Measurements from ENCODE around the gene C1orf94.

C1orf94 gene

GRCh38 chr1:34265396-34265795 lies 88.7 kb downstream of the C1orf94 start:
- no peak for DNase-seq (ENCODE audit: low spot score)
- TF ChIP-seq CTCF (IDR thresholded peaks at IDR 0.05; ENCODE audit: borderline replicate concordance, control extremely low read depth, extremely low read depth, insufficient read depth, missing control alignments), result no peak
- in situ Hi-C loops (cut with MboI; ENCODE audit: low sequenced_read_pairs, unreplicated experiment), result no loop called here

DNA sequence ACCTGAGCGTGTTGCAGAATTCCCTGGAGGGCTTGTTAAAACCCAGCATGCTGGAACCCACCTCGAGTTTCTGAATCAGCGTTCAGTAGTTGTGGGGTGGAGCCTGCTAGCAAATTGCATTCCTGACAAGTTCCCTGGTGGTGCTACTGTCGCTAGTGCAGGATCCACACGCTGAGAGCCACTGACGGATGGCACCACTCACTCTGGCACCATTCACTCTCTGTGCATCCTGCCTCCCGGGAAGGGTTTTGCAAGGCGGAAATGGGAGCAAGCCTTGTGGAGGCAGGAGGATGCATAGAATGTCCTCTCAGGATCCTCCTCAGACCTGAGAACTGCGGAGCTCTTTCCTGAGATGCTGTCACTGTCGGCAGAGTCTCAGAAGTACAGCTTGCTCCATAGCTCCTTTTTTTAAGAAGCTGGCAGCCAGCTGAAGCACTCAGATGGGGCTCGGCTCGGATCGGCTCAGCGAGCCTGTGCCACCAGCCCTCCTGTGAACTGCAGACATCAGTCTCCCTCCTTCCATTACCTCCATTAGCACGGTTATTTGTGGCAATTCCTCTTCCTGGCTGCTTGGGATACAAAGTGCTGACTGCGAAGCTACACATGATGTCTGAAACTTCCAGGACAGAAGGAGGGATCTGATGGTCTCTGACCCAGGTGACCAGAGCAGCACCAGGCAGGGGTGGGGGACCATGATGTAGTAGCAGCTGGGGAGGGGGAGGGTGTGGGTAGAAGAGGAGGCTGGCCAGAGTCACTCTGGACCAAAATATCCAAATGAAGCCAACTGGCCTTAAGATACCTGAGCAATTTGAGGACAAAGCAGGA lies 89.6 kb downstream of the C1orf94 start:
- DNase-seq (ENCODE audit: low spot score), result no peak
- in situ Hi-C loops (cut with MboI; ENCODE audit: low sequenced_read_pairs, unreplicated experiment), result no loop called here
- TF ChIP-seq CTCF (IDR thresholded peaks at IDR 0.05; ENCODE audit: borderline replicate concordance, control extremely low read depth, extremely low read depth, insufficient read depth, missing control alignments), result no peak

- no peak for TF ChIP-seq CTCF (IDR thresholded peaks at IDR 0.05; ENCODE audit: borderline replicate concordance, control extremely low read depth, extremely low read depth, insufficient read depth, missing control alignments)
Observed at GRCh38 chr1:34267326-34267725, 90.6 kb downstream of the C1orf94 start.

DNA sequence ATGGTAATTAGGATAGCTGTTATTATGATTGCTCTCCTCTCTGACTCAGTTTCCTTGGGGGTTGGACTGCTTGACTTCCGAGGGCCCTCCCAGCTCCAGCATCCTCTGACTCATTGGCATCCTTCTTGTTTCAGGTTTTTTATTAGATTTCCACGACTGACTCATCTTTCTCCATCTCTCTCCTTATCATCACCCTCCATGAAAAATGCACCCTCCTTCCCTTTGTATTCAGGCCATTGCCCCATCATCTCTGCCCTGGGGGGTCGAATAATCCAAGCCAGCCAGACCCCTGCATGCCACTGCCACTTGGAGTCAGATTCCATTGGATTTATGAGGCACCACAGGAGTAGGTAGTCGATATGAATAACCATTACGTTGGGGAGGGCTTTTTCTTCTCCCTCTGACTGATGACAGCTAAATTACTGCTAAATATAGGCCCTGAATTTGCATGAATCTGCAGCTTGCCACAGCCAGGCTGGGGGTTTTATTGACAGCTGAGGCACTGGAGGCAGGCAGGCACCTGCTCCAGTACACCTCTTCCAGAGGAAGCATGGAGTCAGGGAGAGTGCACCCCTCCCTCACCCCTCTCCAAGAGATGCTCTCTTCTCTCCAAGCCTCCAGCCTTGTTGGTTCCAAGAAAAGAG lies 91.7 kb downstream of the C1orf94 start:
- DNase-seq (ENCODE audit: low spot score), result no peak
- in situ Hi-C loops (cut with MboI; ENCODE audit: low sequenced_read_pairs, unreplicated experiment), result no loop called here
- TF ChIP-seq CTCF (IDR thresholded peaks at IDR 0.05; ENCODE audit: borderline replicate concordance, control extremely low read depth, extremely low read depth, insufficient read depth, missing control alignments), result no peak

More at GRCh38 chr1:34267326-34267725, 90.6 kb downstream of the C1orf94 start:
- in situ Hi-C loops (cut with MboI; ENCODE audit: low sequenced_read_pairs, unreplicated experiment), result no loop called here
- DNase-seq (ENCODE audit: low spot score), result no peak

Data from GM13976 (cell line).